PC-3 (cell line): Measurements from ENCODE around the gene KCP.

Experiments
- EZH2 ChIP-seq: fragments of 300-600 bp; sonication (generic); IDR thresholded peaks from one replicate; pipeline ENCODE4 v1.6.1; 2017; ENCODE audit warnings: antibody characterized with exemption, mild to moderate bottlenecking, low read length; ENCODE audit not compliant: unreplicated experiment
- EZH2phosphoT487 ChIP-seq: fragments of 300-600 bp; sonication (generic); IDR thresholded peaks from 2 replicates; pipeline ENCODE4 v1.6.1; 2018; ENCODE audit warnings: mild to moderate bottlenecking, antibody characterized with exemption, low read length, borderline replicate concordance
- TF ChIP-seq, protein P1 (sequence below): fragments of 300-600 bp; sonication (generic); conservative IDR thresholded peaks from 2 replicates; pipeline ENCODE4 v1.5.1; 2017; ENCODE audit warnings: antibody characterized with exemption, low read depth, mild to moderate bottlenecking, low read length

- TF ChIP-seq, protein P1, sequence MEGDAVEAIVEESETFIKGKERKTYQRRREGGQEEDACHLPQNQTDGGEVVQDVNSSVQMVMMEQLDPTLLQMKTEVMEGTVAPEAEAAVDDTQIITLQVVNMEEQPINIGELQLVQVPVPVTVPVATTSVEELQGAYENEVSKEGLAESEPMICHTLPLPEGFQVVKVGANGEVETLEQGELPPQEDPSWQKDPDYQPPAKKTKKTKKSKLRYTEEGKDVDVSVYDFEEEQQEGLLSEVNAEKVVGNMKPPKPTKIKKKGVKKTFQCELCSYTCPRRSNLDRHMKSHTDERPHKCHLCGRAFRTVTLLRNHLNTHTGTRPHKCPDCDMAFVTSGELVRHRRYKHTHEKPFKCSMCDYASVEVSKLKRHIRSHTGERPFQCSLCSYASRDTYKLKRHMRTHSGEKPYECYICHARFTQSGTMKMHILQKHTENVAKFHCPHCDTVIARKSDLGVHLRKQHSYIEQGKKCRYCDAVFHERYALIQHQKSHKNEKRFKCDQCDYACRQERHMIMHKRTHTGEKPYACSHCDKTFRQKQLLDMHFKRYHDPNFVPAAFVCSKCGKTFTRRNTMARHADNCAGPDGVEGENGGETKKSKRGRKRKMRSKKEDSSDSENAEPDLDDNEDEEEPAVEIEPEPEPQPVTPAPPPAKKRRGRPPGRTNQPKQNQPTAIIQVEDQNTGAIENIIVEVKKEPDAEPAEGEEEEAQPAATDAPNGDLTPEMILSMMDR: peak; percentile 81
- no peak for TF ChIP-seq EZH2
- TF ChIP-seq EZH2phosphoT487: no peak
These were observed 5.9 kb downstream of the KCP start for GRCh38 chr7:128904381-128905197.
